ENCODE data around the gene SLC38A11. TPM values are rescaled to one million over a fixed set of nuclear protein-coding genes. Genes with fewer than 3 reads are reported as not detected.

Gene SLC38A11
- total and polyA plus RNA-seq, 10 of the 15 experiments (the other 5 are each of a cell fraction or from before 2014, with no cell fraction given), result not detected

- no peak for TF ChIP-seq MYC (IDR thresholded peaks at IDR 0.05; ENCODE audit: insufficient read depth, insufficient read length, insufficient replicate concordance, low read length, severe bottlenecking)
These were observed 20.6 kb upstream of the SLC38A11 start (continued) for GRCh38 chr2:164975891-164976290.

GRCh38 chr2:164974221-164974620 lies 18.9 kb upstream of the SLC38A11 start:
- Histone ChIP-seq H3K27me3 (replicated peaks in 1 of 2; ENCODE audit: control insufficient read depth in 2 of 2, insufficient read depth in 2 of 2, low read length in 1 of 2) (no peaks in the 10 kb centered on the region), H3K4me2 (ENCODE audit: control insufficient read depth, insufficient read depth) (no peak overlapping the region), H3K79me2 (ENCODE audit: control insufficient read depth, insufficient read depth, low read length) (no peaks in the 10 kb centered on the region), H4K20me1 (ENCODE audit: control insufficient read depth, insufficient read depth) (no peaks in the 10 kb centered on the region), H2AFZ (ENCODE audit: control insufficient read depth, low read depth, low read length) (no peak overlapping the region), H3K4me1 (ENCODE audit: control insufficient read depth, insufficient read depth, low read length) (no peaks in the 10 kb centered on the region), H3K4me3 (no peak overlapping the region), H3K36me3 (ENCODE audit: control insufficient read depth in 2 of 2, insufficient read depth in 2 of 2, low read length in 1 of 2) (no peaks in the 10 kb centered on the region), H3K27ac (ENCODE audit: control insufficient read depth, insufficient read depth) (no peak overlapping the region), H3K9ac (ENCODE audit: control insufficient read depth, insufficient read depth, low read length) (no peak overlapping the region), H3K9me3 (replicated peaks; ENCODE audit: control insufficient read depth, insufficient read depth, low read length) (no peaks in the 10 kb centered on the region)
- TF ChIP-seq KLF5 (IDR thresholded peaks at IDR 0.05; ENCODE audit: partially characterized antibody) (no peak), MYC (IDR thresholded peaks at IDR 0.05; ENCODE audit: insufficient read depth, insufficient read length, insufficient replicate concordance, low read length, severe bottlenecking) (no peak), YY1 (IDR thresholded peaks at IDR 0.05; ENCODE audit: low read depth, low read length) (no peak), GATAD2B (conservative IDR thresholded peaks at IDR 0.05; ENCODE audit: low read depth) (no peak)
- TF ChIP-seq, protein P1, sequence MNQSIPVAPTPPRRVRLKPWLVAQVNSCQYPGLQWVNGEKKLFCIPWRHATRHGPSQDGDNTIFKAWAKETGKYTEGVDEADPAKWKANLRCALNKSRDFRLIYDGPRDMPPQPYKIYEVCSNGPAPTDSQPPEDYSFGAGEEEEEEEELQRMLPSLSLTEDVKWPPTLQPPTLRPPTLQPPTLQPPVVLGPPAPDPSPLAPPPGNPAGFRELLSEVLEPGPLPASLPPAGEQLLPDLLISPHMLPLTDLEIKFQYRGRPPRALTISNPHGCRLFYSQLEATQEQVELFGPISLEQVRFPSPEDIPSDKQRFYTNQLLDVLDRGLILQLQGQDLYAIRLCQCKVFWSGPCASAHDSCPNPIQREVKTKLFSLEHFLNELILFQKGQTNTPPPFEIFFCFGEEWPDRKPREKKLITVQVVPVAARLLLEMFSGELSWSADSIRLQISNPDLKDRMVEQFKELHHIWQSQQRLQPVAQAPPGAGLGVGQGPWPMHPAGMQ (IDR thresholded peaks at IDR 0.05; ENCODE audit: borderline replicate concordance), result no peak
- RAD21 ChIA-PET (ENCODE audit: unreplicated experiment), result no interaction called here
- DNase-seq (ENCODE audit: low read depth, low spot score) (no peak), FAIRE-seq (no peak), ATAC-seq (no peak)
- in situ Hi-C loops (cut with MboI), result no loop called here
- intact Hi-C loops (cut with micrococcal nuclease; ENCODE audit: unreplicated experiment), result no loop called here
- POLR2A ChIA-PET, result no interaction called here
- CTCF ChIA-PET, result interaction anchor here (1.0 kb wide), 1 partner anchor 43 kb away, joined by 3 read pairs; no protein-coding TSS in a partner anchor
- WGBS (ENCODE audit: insufficient coverage, insufficient replicate concordance, low lambda C conversion rate, missing lambda C conversion rate), result 0% methylated on average over 1 of the region's 1 CpG
- SMC1A ChIA-PET (ENCODE audit: uncharacterized antibody, unreplicated experiment), result no interaction called here
- no TSS peak for BruUV-seq (replicated peaks)
